CD4-positive, alpha-beta T cell (primary cell): ENCODE data around the gene PHF3. TPM values are rescaled to one million over a fixed set of nuclear protein-coding genes. Genes with fewer than 3 reads are reported as not detected.
"Not testable (repeated sequence)": the region's sequence is repeated elsewhere in the genome, so short reads cannot be mapped to it uniquely, and the experiment has no call there.

Experiments used
- ATAC-seq: fragments of 200-7000 bp; cut with Tn5 transposase; one replicate; pipeline ENCODE4 v1.10.0; 2022; ENCODE audit warnings: mild to moderate bottlenecking; ENCODE audit not compliant: poor library complexity
- CTCF ChIA-PET: fragments of 350-600 bp; sonication (Branson Sonifier 250); formaldehyde crosslinking; loops from one replicate; lab custom pipeline; 2021; ENCODE audit warnings: antibody characterized with exemption, inconsistent platforms; lab: Charles Lee
- POLR2A ChIA-PET: fragments of 350-600 bp; sonication (Branson Sonifier 250); formaldehyde crosslinking; loops from one replicate; lab custom pipeline; 2021; ENCODE audit warnings: antibody characterized with exemption, inconsistent platforms; lab: Charles Lee
- DNase-seq, 14 experiments: peaks; one replicate each; pipeline ENCODE4 v3.0.0-alpha.2; 2013 to 2020; ENCODE audit warnings: mixed read lengths in 2 of 14
- H3K27ac ChIP-seq, 2 donors: one replicate each; pipeline versions ENCODE4 v1.5.1 to v1.7.0; 2013; ENCODE audit warnings: low read length in 2 of 2, low read depth in 1 of 2, mild to moderate bottlenecking in 1 of 2
- H3K27me3 ChIP-seq, 2 experiments: 1 replicate in 1 of 2; 2 replicates in 1 of 2; pipeline versions ENCODE4 v1.6.1 to v1.7.0; 2013; ENCODE audit warnings: low read length in 2 of 2, control low read depth in 1 of 2, mild to moderate bottlenecking in 1 of 2, moderate library complexity in 1 of 2; ENCODE audit not compliant: insufficient read depth in 2 of 2, control insufficient read depth in 1 of 2
- H3K36me3 ChIP-seq: one replicate; pipeline ENCODE4 v1.6.1; 2013; ENCODE audit warnings: low read length, control low read depth; ENCODE audit not compliant: insufficient read depth
- H3K4me1 ChIP-seq: one replicate; pipeline ENCODE4 v1.6.1; 2013; ENCODE audit warnings: low read length, control low read depth; ENCODE audit not compliant: insufficient read depth
- H3K4me3 ChIP-seq: one replicate; pipeline ENCODE4 v1.5.1; 2013; ENCODE audit warnings: mild to moderate bottlenecking, low read length, moderate library complexity
- H3K9me3 ChIP-seq, 2 experiments: 1 replicate in 1 of 2; 2 replicates in 1 of 2; pipeline versions ENCODE4 v1.6.1 to v1.7.0; 2013; ENCODE audit warnings: low read length in 2 of 2, mild to moderate bottlenecking in 2 of 2, control low read depth in 1 of 2, moderate library complexity in 1 of 2; ENCODE audit not compliant: control insufficient read depth in 1 of 2, insufficient read depth in 1 of 2
- H3K27ac Mint-ChIP-seq: one replicate; pipeline ENCODE4 v1.8.0; 2020; ENCODE audit warnings: mixed read lengths
- H3K27me3 Mint-ChIP-seq: one replicate; pipeline ENCODE4 v1.8.0; 2021; ENCODE audit warnings: mixed read lengths
- H3K36me3 Mint-ChIP-seq: one replicate; pipeline ENCODE4 v1.8.0; 2021; ENCODE audit warnings: low read depth, mixed read lengths
- H3K4me1 Mint-ChIP-seq: one replicate; pipeline ENCODE4 v1.8.0; 2021; ENCODE audit warnings: low read depth, mixed read lengths
- H3K4me3 Mint-ChIP-seq: one replicate; pipeline ENCODE4 v1.8.0; 2020; ENCODE audit warnings: mild to moderate bottlenecking, mixed read lengths
- H3K9me3 Mint-ChIP-seq: one replicate; pipeline ENCODE4 v1.8.0; 2020; ENCODE audit warnings: mixed read lengths
- CTCF ChIP-seq: fragments of 200-600 bp; IDR thresholded peaks from one replicate; pipeline ENCODE4 v1.8.0; 2022; ENCODE audit warnings: antibody characterized with exemption, mild to moderate bottlenecking
- intact Hi-C, 2 experiments: fragments of 100-400 bp; cut with DNase I in 1 of 2; cut with micrococcal nuclease in 1 of 2; formaldehyde crosslinking; loops; one replicate each; pipeline versions ENCODE4 v1.15.1 to v1.9.0; 2023 to 2025; cut with DNase I, micrococcal nuclease
- total RNA-seq, 174 experiments: library from RNA in 2 of 174; stranded (reverse) in 2 of 174; gene quantifications; one replicate each; pipeline ENCODE4 v1.2.3 and lab custom pipeline; 2021 to 2026

PHF3 gene
- total RNA-seq, 2 experiments from 2014 or later, result 125 to 136 TPM

DNA sequence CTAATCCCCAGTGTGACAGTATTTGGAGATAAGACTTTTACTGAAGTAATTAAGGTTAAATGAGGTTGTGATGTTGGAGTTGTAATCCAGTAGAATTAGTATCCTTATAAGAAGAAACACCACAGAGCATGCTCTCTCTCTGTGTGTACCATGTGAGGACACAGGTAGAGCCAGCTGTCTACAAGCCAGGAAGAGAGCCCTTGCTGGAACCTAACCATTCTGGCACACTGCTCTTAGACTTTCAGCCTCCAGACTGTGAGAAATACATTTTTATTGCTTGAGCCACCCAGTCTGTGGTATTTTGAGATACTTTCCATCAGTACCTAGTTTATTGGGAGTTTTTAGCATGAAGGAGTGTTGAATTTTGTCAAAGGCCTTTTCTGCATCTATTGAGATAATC is 110.2 kb downstream of the PHF3 start:
- intact Hi-C loops, result no loop called here
- no peak overlapping the region for H3K27ac Mint-ChIP-seq
- peaks cover 5% of the 10 kb centered on the region for H3K27me3 Mint-ChIP-seq
- Histone ChIP-seq H3K27me3 (no peaks in the 10 kb centered on the region), H3K4me3 (no peak overlapping the region), H3K27ac (no peak overlapping the region), H3K36me3 (no peaks in the 10 kb centered on the region), H3K4me1 (no peaks in the 10 kb centered on the region), H3K9me3 (no peaks in the 10 kb centered on the region)
- H3K4me3 Mint-ChIP-seq, result no peak overlapping the region
- no peak for ATAC-seq
- DNase-seq, result no peak
- H3K9me3 Mint-ChIP-seq, result peaks cover 2% of the 10 kb centered on the region
- H3K4me1 Mint-ChIP-seq, result no peaks in the 10 kb centered on the region
- ChIA-PET CTCF (no interaction called here), POLR2A (no interaction called here)
- TF ChIP-seq CTCF, result no peak
- H3K36me3 Mint-ChIP-seq, result peaks cover 11% of the 10 kb centered on the region

- H3K27ac ChIP-seq, result no peak overlapping the region
- H3K27me3 ChIP-seq, result no peaks in the 10 kb centered on the region
- intact Hi-C loops, result no loop called here
- no peak for DNase-seq
- Mint-ChIP-seq H3K9me3 (peaks cover 2% of the 10 kb centered on the region), H3K27me3 (peaks cover 5% of the 10 kb centered on the region), H3K4me1 (no peaks in the 10 kb centered on the region), H3K36me3 (peaks cover 27% of the 10 kb centered on the region), H3K27ac (no peak overlapping the region), H3K4me3 (no peak overlapping the region)
- H3K4me3 ChIP-seq, result no peak overlapping the region
- no peak for ATAC-seq
- H3K4me1 ChIP-seq, result no peaks in the 10 kb centered on the region
- H3K36me3 ChIP-seq, result no peaks in the 10 kb centered on the region
- no peaks in the 10 kb centered on the region for H3K9me3 ChIP-seq
- ChIA-PET CTCF (no interaction called here), POLR2A (no interaction called here)
- TF ChIP-seq CTCF, result no peak
Observed at GRCh38 chr6:63750400-63750799, 114.8 kb downstream of the PHF3 start.

DNA sequence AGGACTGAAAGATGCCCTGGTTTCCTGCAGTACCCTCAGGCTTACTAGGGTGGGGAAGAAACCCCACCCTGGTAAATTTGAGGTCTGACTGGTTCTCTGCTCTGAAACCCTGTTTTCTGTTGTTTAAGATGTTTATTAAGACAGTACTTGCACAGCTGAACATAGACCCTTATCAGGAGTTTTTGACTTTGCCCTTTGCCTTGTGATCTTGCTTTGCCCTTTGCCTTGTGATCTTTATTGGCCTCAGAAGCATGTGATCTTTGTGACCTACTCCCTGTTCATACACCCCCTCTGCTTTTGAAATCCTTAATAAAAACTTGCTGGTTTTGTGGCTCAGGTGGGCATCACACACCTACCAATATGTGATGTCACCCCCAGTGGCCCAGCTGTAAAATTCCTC is 121.7 kb downstream of the PHF3 start:
- H3K4me1 Mint-ChIP-seq, H3K4me3 Mint-ChIP-seq, H3K27me3 Mint-ChIP-seq, H3K9me3 ChIP-seq, H3K36me3 ChIP-seq, H3K4me3 ChIP-seq, H3K27me3 ChIP-seq, CTCF ChIA-PET, H3K9me3 Mint-ChIP-seq, H3K4me1 ChIP-seq, H3K27ac ChIP-seq, DNase-seq, POLR2A ChIA-PET, ATAC-seq, intact Hi-C loops, H3K27ac Mint-ChIP-seq: not testable (repeated sequence)
- H3K36me3 Mint-ChIP-seq, result peaks cover 36% of the 10 kb centered on the region

GRCh38 chr6:63757826-63758225 is 122.2 kb downstream of the PHF3 start:
- Histone ChIP-seq H3K36me3 (no peaks in the 10 kb centered on the region), H3K4me3 (no peak overlapping the region), H3K9me3 (no peaks in the 10 kb centered on the region), H3K4me1 (no peaks in the 10 kb centered on the region), H3K27ac (no peak overlapping the region), H3K27me3 (no peaks in the 10 kb centered on the region)
- ChIA-PET CTCF (no interaction called here), POLR2A (no interaction called here)
- peaks cover 36% of the 10 kb centered on the region for H3K36me3 Mint-ChIP-seq
- no peak overlapping the region for H3K4me3 Mint-ChIP-seq
- no peak for DNase-seq
- peaks cover 6% of the 10 kb centered on the region for H3K9me3 Mint-ChIP-seq
- no peak for TF ChIP-seq CTCF
- H3K27me3 Mint-ChIP-seq, result no peaks in the 10 kb centered on the region
- ATAC-seq, result no peak
- no peak overlapping the region for H3K27ac Mint-ChIP-seq
- intact Hi-C loops, result no loop called here
- no peaks in the 10 kb centered on the region for H3K4me1 Mint-ChIP-seq
